SK-N-SH treated with all-trans-retinoic acid at 6 μM for 48 hours (cell line): ENCODE measurements around the gene HHIPL1.

Experiments
- ARNTL ChIP-seq: fragments of 450-650 bp; formaldehyde crosslinking; IDR thresholded peaks from 2 replicates; pipeline ENCODE4 v1.5.0; 2020; ENCODE audit warnings: low read depth, mild to moderate bottlenecking, moderate library complexity, borderline replicate concordance
- CSRNP3 ChIP-seq: fragments of 250-450 bp; sonication (Bioruptor Pico); IDR thresholded peaks from 2 replicates; pipeline ENCODE4 v1.5.1; 2021; ENCODE audit warnings: mild to moderate bottlenecking, moderate library complexity
- ESRRG ChIP-seq: fragments of 250-450 bp; sonication (Bioruptor Pico); IDR thresholded peaks from 2 replicates; pipeline ENCODE4 v1.6.1; 2021; ENCODE audit warnings: mild to moderate bottlenecking
- PATZ1 ChIP-seq: fragments of 250-450 bp; sonication (Bioruptor Pico); IDR thresholded peaks from 2 replicates; pipeline ENCODE4 v1.8.0; 2020; ENCODE audit warnings: mild to moderate bottlenecking, moderate library complexity, borderline replicate concordance
- POU6F1 ChIP-seq: fragments of 250-450 bp; sonication (Bioruptor Pico); IDR thresholded peaks from 2 replicates; pipeline ENCODE4 v1.8.0; 2021; ENCODE audit warnings: low read depth, mild to moderate bottlenecking, moderate library complexity, borderline replicate concordance
- PPARA ChIP-seq: fragments of 250-450 bp; sonication (Bioruptor Pico); IDR thresholded peaks from 2 replicates; pipeline ENCODE4 v1.5.0; 2020; ENCODE audit warnings: mild to moderate bottlenecking, borderline replicate concordance
- RARB ChIP-seq: fragments of 250-450 bp; sonication (Bioruptor Pico); IDR thresholded peaks from 2 replicates; pipeline ENCODE4 v1.8.0; 2021; ENCODE audit warnings: mild to moderate bottlenecking, moderate library complexity
- SNAI2 ChIP-seq: fragments of 250-450 bp; sonication (Bioruptor Pico); IDR thresholded peaks from 2 replicates; pipeline ENCODE4 v1.5.0; 2020; ENCODE audit warnings: mild to moderate bottlenecking, moderate library complexity
- TCF4 ChIP-seq: fragments of 250-450 bp; sonication (Bioruptor Pico); IDR thresholded peaks from 2 replicates; pipeline ENCODE4 v1.8.0; 2021; ENCODE audit warnings: mild to moderate bottlenecking, moderate library complexity, borderline replicate concordance
- TSHZ2 ChIP-seq: fragments of 250-450 bp; sonication (Bioruptor Pico); IDR thresholded peaks from 2 replicates; pipeline ENCODE4 v1.5.0; 2020; ENCODE audit warnings: mild to moderate bottlenecking, moderate library complexity
- ZFP3 ChIP-seq: fragments of 250-450 bp; sonication (Bioruptor Pico); IDR thresholded peaks from 2 replicates; pipeline ENCODE4 v1.5.0; 2020; ENCODE audit warnings: mild to moderate bottlenecking, moderate library complexity
- ZFP30 ChIP-seq: fragments of 450-650 bp; formaldehyde crosslinking; IDR thresholded peaks from 2 replicates; pipeline ENCODE4 v1.5.0; 2022; ENCODE audit warnings: mild to moderate bottlenecking, moderate library complexity

- TF ChIP-seq ARNTL (CRISPR knock-in tag) = no peak
- no peak for TF ChIP-seq PATZ1 (CRISPR knock-in tag)
- TF ChIP-seq POU6F1 (CRISPR knock-in tag) = no peak
- TF ChIP-seq CSRNP3 (CRISPR knock-in tag) = no peak
- TF ChIP-seq ZFP3 = no peak
- no peak for TF ChIP-seq ESRRG (CRISPR knock-in tag)
- TF ChIP-seq ZFP30 (CRISPR knock-in tag) = no peak
- TF ChIP-seq PPARA (CRISPR knock-in tag) = no peak
- no peak for TF ChIP-seq TCF4 (CRISPR knock-in tag)
- TF ChIP-seq TSHZ2 (CRISPR knock-in tag) = no peak
- no peak for TF ChIP-seq RARB (CRISPR knock-in tag)
- no peak for TF ChIP-seq SNAI2 (CRISPR knock-in tag)
Measured at GRCh38 chr14:99651953-99652746, 7.2 kb downstream of the HHIPL1 start.
